HG02678 (cell line): ENCODE data around the gene STIM1.

Experiments
- ATAC-seq: cut with Tn5 transposase; IDR thresholded peaks from one replicate; pipeline ENCODE4 v1.9.1; 2021; ENCODE audit warnings: mild to moderate bottlenecking, moderate library complexity; ENCODE audit not compliant: unreplicated experiment

The STIM1 gene

GRCh38 chr11:3830088-3830487, 25.4 kb upstream of the STIM1 start:
- no peak for ATAC-seq

GRCh38 chr11:3830730-3831129, 24.7 kb upstream of the STIM1 start:
- no peak for ATAC-seq

GRCh38 chr11:3831378-3832239, 23.9 kb upstream of the STIM1 start:
- no peak for ATAC-seq

- no peak for ATAC-seq
Observed at GRCh38 chr11:3832816-3833215, 22.6 kb upstream of the STIM1 start.

DNA sequence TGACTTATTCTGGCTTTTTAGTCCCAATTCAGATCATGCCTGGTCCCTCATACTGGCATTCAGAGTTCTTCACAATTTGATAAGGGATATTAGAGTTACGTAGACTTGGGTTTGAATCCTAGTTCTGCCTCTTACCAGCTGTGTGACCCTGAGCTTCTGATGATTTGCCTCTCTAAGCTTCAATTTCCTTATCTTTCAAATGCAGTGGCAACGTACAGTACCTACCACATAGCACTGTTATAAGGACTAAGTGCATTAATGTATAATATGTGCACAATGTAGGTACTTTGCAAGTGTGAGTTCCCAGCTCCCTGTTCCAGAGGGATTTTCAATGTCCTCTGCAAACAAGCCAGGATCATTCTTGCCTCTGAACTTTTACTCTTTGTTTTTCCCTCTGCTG, 22.0 kb upstream of the STIM1 start:
- ATAC-seq: no peak

- ATAC-seq: no peak
Observed at GRCh38 chr11:3834349-3834663, 21.2 kb upstream of the STIM1 start.

GRCh38 chr11:3834664-3835461, 20.6 kb upstream of the STIM1 start:
- ATAC-seq: no peak

DNA sequence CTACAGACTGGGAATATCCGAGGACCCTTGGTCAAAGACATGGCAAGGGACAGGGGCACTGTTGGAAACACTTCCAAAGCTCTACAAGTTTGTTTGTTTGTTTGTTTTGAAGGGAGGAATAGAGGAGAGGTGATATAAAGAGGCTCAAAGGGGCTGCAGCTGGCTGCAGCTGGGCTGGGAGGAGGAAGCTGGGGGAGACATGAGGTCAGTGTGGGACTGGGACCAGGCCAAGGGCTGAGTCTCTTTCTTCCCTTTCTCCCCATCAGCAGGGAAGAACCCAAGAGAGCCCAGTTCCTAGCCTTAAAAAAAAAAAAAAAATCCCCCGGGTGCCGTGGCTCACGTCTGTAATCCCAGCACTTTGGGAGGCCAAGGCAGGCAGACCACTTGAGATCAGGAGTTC, 19.7 kb upstream of the STIM1 start:
- ATAC-seq: no peak

DNA sequence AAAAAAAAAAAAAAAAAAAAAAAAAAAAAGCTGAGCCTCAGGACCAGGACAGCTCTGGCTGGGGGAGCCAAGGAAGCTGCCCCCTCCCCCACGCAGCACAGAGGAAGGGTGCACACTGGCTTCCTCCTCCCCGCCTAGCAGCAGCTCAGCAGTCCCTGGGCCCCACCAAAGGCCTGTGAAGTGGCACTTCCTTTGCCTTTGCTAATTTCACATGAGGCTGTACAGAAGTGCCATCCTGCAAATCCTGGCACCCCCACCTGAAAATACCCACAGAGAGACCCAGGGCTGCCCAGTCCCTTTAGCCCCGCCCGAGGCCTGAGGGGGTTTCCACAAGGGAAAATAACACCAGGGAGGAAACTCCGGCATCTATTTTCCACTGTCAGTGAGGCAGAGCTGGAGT, 18.6 kb upstream of the STIM1 start:
- no peak for ATAC-seq

GRCh38 chr11:3837793-3838192, 17.7 kb upstream of the STIM1 start:
- no peak for ATAC-seq

GRCh38 chr11:3838504-3838903, 17.0 kb upstream of the STIM1 start:
- no peak for ATAC-seq

DNA sequence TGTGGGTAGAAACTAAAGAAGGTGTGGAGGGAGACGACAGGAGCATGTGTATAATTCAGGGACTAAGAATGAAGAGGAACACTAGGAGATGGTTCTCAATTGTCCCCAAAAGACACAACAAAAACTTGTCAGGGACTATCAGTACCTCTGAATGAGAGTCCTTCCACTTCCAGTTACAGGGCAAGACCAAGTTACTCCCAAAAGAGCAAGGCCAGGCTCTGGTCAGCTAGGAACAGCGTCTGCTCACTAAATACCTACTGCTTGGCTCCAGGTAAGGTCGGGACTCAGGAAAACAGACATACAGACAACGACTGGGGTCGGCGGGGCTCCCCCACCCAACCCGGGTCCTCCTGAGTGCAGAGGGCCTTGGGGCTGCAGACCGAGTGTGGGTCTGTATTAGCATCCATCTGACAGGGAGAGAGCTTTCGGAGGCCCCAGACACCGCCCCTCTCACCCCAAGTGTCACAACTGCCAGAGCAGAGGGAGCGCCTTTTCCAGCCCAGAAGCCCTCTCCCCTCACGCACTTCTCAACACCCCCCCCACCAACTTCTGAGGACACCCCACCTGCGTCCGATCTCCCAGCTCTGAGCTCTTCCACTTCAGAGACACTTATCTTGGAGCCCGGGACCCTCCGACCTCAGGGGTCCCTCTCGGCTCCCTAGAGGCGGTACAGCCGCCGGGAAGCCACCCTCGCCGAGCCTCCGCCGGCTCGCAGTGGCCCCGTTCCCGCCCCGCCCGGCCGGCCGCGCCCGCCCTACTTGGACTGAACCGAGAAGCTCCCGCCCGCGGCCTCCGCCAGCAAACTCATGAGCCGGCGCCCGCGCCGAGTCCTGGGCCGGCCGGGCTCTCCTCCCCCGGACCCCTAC, 15.2 kb upstream of the STIM1 start:
- ATAC-seq: no peak

GRCh38 chr11:3840870-3841425, 14.5 kb upstream of the STIM1 start, which contains the start of gene RHOG:
TSS of gene RHOG (minus strand) at chr11:3840959. CDS start at chr11:3828138, 12,821 bp downstream.
- ATAC-seq: peak; percentile 50

DNA sequence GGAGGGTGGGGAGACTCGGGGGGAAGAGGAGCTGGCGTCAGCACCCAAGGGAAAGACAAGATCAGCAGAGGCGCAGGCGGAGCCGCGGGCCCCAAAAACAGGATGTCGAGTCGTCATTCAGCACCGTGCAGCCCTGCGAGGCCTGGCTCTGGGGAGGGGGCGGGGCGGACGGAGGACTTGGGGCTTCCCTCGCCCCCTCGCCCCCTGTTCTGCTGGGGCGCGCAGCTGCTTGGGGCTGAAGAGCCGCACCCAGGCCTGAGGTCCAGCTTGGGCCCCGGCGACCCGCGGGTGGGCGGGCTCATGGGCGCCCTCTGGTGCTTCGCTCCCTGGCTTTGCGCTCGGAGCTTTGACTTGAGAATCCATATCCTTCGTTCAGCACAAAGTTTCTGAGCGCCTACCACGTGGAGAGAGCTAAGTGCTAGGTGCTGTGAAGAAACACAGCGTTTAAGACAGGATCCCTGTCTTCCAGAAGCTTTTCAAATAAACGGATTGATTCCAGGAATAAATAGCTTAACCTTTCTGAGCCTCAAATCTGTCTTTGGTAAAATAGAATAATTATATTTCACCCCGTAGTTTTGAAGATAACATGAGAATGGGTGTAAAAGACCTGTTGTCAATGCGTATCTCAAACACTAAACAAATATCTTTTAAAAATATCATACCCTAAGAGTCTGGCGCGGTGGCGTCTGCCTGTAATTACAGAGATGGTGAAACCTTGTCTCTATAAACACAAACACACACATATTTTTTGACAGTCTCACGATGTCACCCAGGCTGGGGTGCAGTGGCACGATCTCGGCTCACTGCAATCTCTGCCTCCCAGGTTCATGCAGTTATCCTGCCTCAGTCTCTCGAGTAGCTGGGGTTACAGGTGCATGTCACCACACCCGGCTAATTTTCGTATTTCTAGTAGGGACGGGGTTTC, 13.8 kb upstream of the STIM1 start:
- peak; percentile 55 for ATAC-seq

GRCh38 chr11:3843326-3843725, 12.1 kb upstream of the STIM1 start:
- no peak for ATAC-seq

- ATAC-seq: no peak
Observed at GRCh38 chr11:3845246-3845645, 10.2 kb upstream of the STIM1 start.

GRCh38 chr11:3845670-3846069, 9.8 kb upstream of the STIM1 start:
- no peak for ATAC-seq

- ATAC-seq: no peak
Observed at GRCh38 chr11:3849297-3849874, 6.1 kb upstream of the STIM1 start.

- ATAC-seq: no peak
Observed at GRCh38 chr11:3853545-3853842, 2.0 kb upstream of the STIM1 start.
